Activated T-helper 2 cell treated with anti-CD3 and anti-CD28 coated beads, Interferon-gamma antibody, Interleukin-2, Interleukin-4, amounts not matched to agents 10 μg/mL and 5 μg/mL and 100 μg/mL, durations not matched to agents 14 hours and 24 hours and 36 hours (primary cell): ENCODE measurements around the gene PSEN2. TPM values are rescaled to one million over a fixed set of nuclear protein-coding genes. Genes with fewer than 3 reads are reported as not detected.
"Not testable (repeated sequence)": the region's sequence is repeated elsewhere in the genome, so short reads cannot be mapped to it uniquely, and the experiment has no call there.

Experiments used
- DNase-seq: peaks from one replicate; pipeline ENCODE4 v3.0.0; 2021; ENCODE audit warnings: low spot score
- H3K27ac Mint-ChIP-seq: one replicate; pipeline ENCODE4 v1.8.0; 2021; ENCODE audit warnings: mixed read lengths
- H3K27me3 Mint-ChIP-seq: one replicate; pipeline ENCODE4 v1.8.0; 2021; ENCODE audit warnings: low read depth, mixed read lengths
- H3K36me3 Mint-ChIP-seq: one replicate; pipeline ENCODE4 v1.8.0; 2021; ENCODE audit warnings: low read depth, mixed read lengths
- H3K4me1 Mint-ChIP-seq: one replicate; pipeline ENCODE4 v1.8.0; 2021; ENCODE audit warnings: low read depth, mixed read lengths
- H3K4me3 Mint-ChIP-seq: one replicate; pipeline ENCODE4 v1.8.0; 2021; ENCODE audit warnings: low read depth, mild to moderate bottlenecking, moderate library complexity, mixed read lengths
- H3K9me3 Mint-ChIP-seq: one replicate; pipeline ENCODE4 v1.8.0; 2021; ENCODE audit warnings: mixed read lengths
- intact Hi-C: fragments of 100-400 bp; cut with micrococcal nuclease; formaldehyde crosslinking; loops from one replicate; pipeline ENCODE4 v1.15.1; 2023
- total RNA-seq: library from RNA; stranded (reverse); gene quantifications from 2 replicates; pipeline ENCODE4 v1.2.3, GENCODE V29; 2022

PSEN2 gene
- total RNA-seq, 1 donor from 2014 or later = 17.0 TPM

- intact Hi-C loops = no loop called here
- Mint-ChIP-seq H3K9me3 (peaks cover 15% of the 10 kb centered on the region), H3K27me3 (peaks cover 7% of the 10 kb centered on the region), H3K4me3 (no peak overlapping the region), H3K36me3 (peaks cover 3% of the 10 kb centered on the region), H3K4me1 (peaks cover 10% of the 10 kb centered on the region), H3K27ac (no peak overlapping the region)
- DNase-seq = no peak
Measured at GRCh38 chr1:226832613-226833012, 37.8 kb upstream of the PSEN2 start.

GRCh38 chr1:226834179-226834578 is 36.2 kb upstream of the PSEN2 start:
- H3K27ac Mint-ChIP-seq, intact Hi-C loops, DNase-seq, H3K4me1 Mint-ChIP-seq, H3K27me3 Mint-ChIP-seq, H3K36me3 Mint-ChIP-seq, H3K4me3 Mint-ChIP-seq: not testable (repeated sequence)
- H3K9me3 Mint-ChIP-seq = peaks cover 15% of the 10 kb centered on the region

GRCh38 chr1:226835396-226835795 is 35.0 kb upstream of the PSEN2 start:
- H3K36me3 Mint-ChIP-seq, DNase-seq, intact Hi-C loops, H3K27ac Mint-ChIP-seq, H3K27me3 Mint-ChIP-seq, H3K4me1 Mint-ChIP-seq, H3K4me3 Mint-ChIP-seq: not testable (repeated sequence)
- H3K9me3 Mint-ChIP-seq = peaks cover 15% of the 10 kb centered on the region

- H3K27me3 Mint-ChIP-seq, DNase-seq, H3K36me3 Mint-ChIP-seq, H3K4me1 Mint-ChIP-seq, H3K27ac Mint-ChIP-seq, H3K4me3 Mint-ChIP-seq, intact Hi-C loops: not testable (repeated sequence)
- peaks cover 15% of the 10 kb centered on the region for H3K9me3 Mint-ChIP-seq
Measured at GRCh38 chr1:226837966-226838365, 32.5 kb upstream of the PSEN2 start.

GRCh38 chr1:226838456-226838855 is 32.0 kb upstream of the PSEN2 start:
- no peak overlapping the region for H3K4me3 Mint-ChIP-seq
- no peak overlapping the region for H3K27ac Mint-ChIP-seq
- peaks cover 13% of the 10 kb centered on the region for H3K9me3 Mint-ChIP-seq
- no peak for DNase-seq
- H3K36me3 Mint-ChIP-seq = peaks cover 3% of the 10 kb centered on the region
- peaks cover 2% of the 10 kb centered on the region for H3K4me1 Mint-ChIP-seq
- H3K27me3 Mint-ChIP-seq = peaks cover 4% of the 10 kb centered on the region
- intact Hi-C loops = no loop called here

GRCh38 chr1:226845624-226846023 is 24.8 kb upstream of the PSEN2 start:
- H3K27me3 Mint-ChIP-seq = peaks cover 5% of the 10 kb centered on the region
- H3K27ac Mint-ChIP-seq = no peak overlapping the region
- intact Hi-C loops = no loop called here
- H3K4me1 Mint-ChIP-seq = peaks cover 1% of the 10 kb centered on the region
- H3K4me3 Mint-ChIP-seq = no peak overlapping the region
- H3K36me3 Mint-ChIP-seq = no peaks in the 10 kb centered on the region
- DNase-seq = no peak
- no peaks in the 10 kb centered on the region for H3K9me3 Mint-ChIP-seq

GRCh38 chr1:226846786-226847185 is 23.6 kb upstream of the PSEN2 start:
- Mint-ChIP-seq H3K36me3 (no peaks in the 10 kb centered on the region), H3K27me3 (peaks cover 5% of the 10 kb centered on the region), H3K4me3 (no peak overlapping the region), H3K9me3 (no peaks in the 10 kb centered on the region), H3K4me1 (peaks cover 1% of the 10 kb centered on the region), H3K27ac (no peak overlapping the region)
- no peak for DNase-seq
- intact Hi-C loops = no loop called here

- H3K4me3 Mint-ChIP-seq, H3K4me1 Mint-ChIP-seq, DNase-seq, H3K27ac Mint-ChIP-seq, H3K36me3 Mint-ChIP-seq, H3K27me3 Mint-ChIP-seq, intact Hi-C loops, H3K9me3 Mint-ChIP-seq: not testable (repeated sequence)
Measured at GRCh38 chr1:226854548-226854947, 15.9 kb upstream of the PSEN2 start.

- no peaks in the 10 kb centered on the region for H3K36me3 Mint-ChIP-seq
Measured at GRCh38 chr1:226862890-226863289, 7.5 kb upstream of the PSEN2 start.

GRCh38 chr1:226863446-226863845 is 7.0 kb upstream of the PSEN2 start:
- Mint-ChIP-seq H3K27ac (no peak overlapping the region), H3K9me3 (no peaks in the 10 kb centered on the region), H3K4me3 (no peak overlapping the region), H3K4me1 (peaks cover 12% of the 10 kb centered on the region), H3K36me3 (no peaks in the 10 kb centered on the region), H3K27me3 (peaks cover 6% of the 10 kb centered on the region)
- intact Hi-C loops = no loop called here
- no peak for DNase-seq

More at GRCh38 chr1:226862890-226863289, 7.5 kb upstream of the PSEN2 start:
- peaks cover 6% of the 10 kb centered on the region for H3K27me3 Mint-ChIP-seq
- H3K9me3 Mint-ChIP-seq = no peaks in the 10 kb centered on the region
- intact Hi-C loops = no loop called here
- DNase-seq = no peak
- H3K27ac Mint-ChIP-seq = peak overlapping the region; percentile 38
- no peak overlapping the region for H3K4me3 Mint-ChIP-seq
- peaks cover 12% of the 10 kb centered on the region for H3K4me1 Mint-ChIP-seq

GRCh38 chr1:226864311-226864710 is 6.1 kb upstream of the PSEN2 start:
- Mint-ChIP-seq H3K9me3 (no peaks in the 10 kb centered on the region), H3K27ac (no peak overlapping the region), H3K27me3 (peaks cover 6% of the 10 kb centered on the region), H3K4me3 (no peak overlapping the region), H3K4me1 (peaks cover 12% of the 10 kb centered on the region), H3K36me3 (no peaks in the 10 kb centered on the region)
- no peak for DNase-seq
- intact Hi-C loops = no loop called here

- H3K27me3 Mint-ChIP-seq = peaks cover 6% of the 10 kb centered on the region
- H3K36me3 Mint-ChIP-seq = no peaks in the 10 kb centered on the region
- intact Hi-C loops = no loop called here
- H3K27ac Mint-ChIP-seq = no peak overlapping the region
- peaks cover 20% of the 10 kb centered on the region for H3K4me1 Mint-ChIP-seq
- no peak overlapping the region for H3K4me3 Mint-ChIP-seq
- no peaks in the 10 kb centered on the region for H3K9me3 Mint-ChIP-seq
- no peak for DNase-seq
Measured at GRCh38 chr1:226865590-226865989, 4.8 kb upstream of the PSEN2 start.

- DNase-seq = no peak
- H3K27me3 Mint-ChIP-seq = peaks cover 6% of the 10 kb centered on the region
- H3K4me3 Mint-ChIP-seq = no peak overlapping the region
- H3K36me3 Mint-ChIP-seq = no peaks in the 10 kb centered on the region
- no peaks in the 10 kb centered on the region for H3K9me3 Mint-ChIP-seq
- no peak overlapping the region for H3K27ac Mint-ChIP-seq
- peaks cover 32% of the 10 kb centered on the region for H3K4me1 Mint-ChIP-seq
- intact Hi-C loops = no loop called here
Measured at GRCh38 chr1:226867461-226868054, 2.9 kb upstream of the PSEN2 start.

GRCh38 chr1:226868726-226869125 is 1.7 kb upstream of the PSEN2 start:
- peaks cover 22% of the 10 kb centered on the region for H3K4me1 Mint-ChIP-seq
- intact Hi-C loops = no loop called here
- H3K27ac Mint-ChIP-seq = no peak overlapping the region
- H3K9me3 Mint-ChIP-seq = no peaks in the 10 kb centered on the region
- no peaks in the 10 kb centered on the region for H3K36me3 Mint-ChIP-seq
- H3K4me3 Mint-ChIP-seq = no peak overlapping the region
- DNase-seq = no peak
- peaks cover 6% of the 10 kb centered on the region for H3K27me3 Mint-ChIP-seq
